ENCODE results near the gene PPP2R1B.

The PPP2R1B gene

GRCh38 chr11:111745719-111746504, 20.3 kb downstream of the PPP2R1B start:
- no peak for DNase-seq

GRCh38 chr11:111743700-111744099, 22.5 kb downstream of the PPP2R1B start:
- DNase-seq, result no peak

- no peak for DNase-seq
Measured at GRCh38 chr11:111741751-111742150, 24.4 kb downstream of the PPP2R1B start.

- DNase-seq, result no peak
Measured at GRCh38 chr11:111739299-111739698, 26.9 kb downstream of the PPP2R1B start.

GRCh38 chr11:111737444-111738210, 28.6 kb downstream of the PPP2R1B start:
- no peak for DNase-seq

- no peak for DNase-seq
Measured at GRCh38 chr11:111736621-111737443, 29.4 kb downstream of the PPP2R1B start.

- no peak for DNase-seq
Measured at GRCh38 chr11:111736181-111736590, 30.0 kb downstream of the PPP2R1B start.

- no peak for DNase-seq
Measured at GRCh38 chr11:111735262-111736116, 30.7 kb downstream of the PPP2R1B start.

GRCh38 chr11:111734954-111735261, 31.3 kb downstream of the PPP2R1B start:
- DNase-seq, result no peak

GRCh38 chr11:111734101-111734953, 31.9 kb downstream of the PPP2R1B start:
- DNase-seq, result no peak

GRCh38 chr11:111733611-111734088, 32.5 kb downstream of the PPP2R1B start:
- no peak for DNase-seq

GRCh38 chr11:111733016-111733415, 33.2 kb downstream of the PPP2R1B start:
- no peak for DNase-seq

GRCh38 chr11:111731821-111732220, 34.4 kb downstream of the PPP2R1B start:
- DNase-seq, result no peak

GRCh38 chr11:111730871-111731591, 35.2 kb downstream of the PPP2R1B start:
- no peak for DNase-seq

GRCh38 chr11:111729831-111730311, 36.3 kb downstream of the PPP2R1B start:
- no peak for DNase-seq

- no peak for DNase-seq
Measured at GRCh38 chr11:111729071-111729830, 36.9 kb downstream of the PPP2R1B start.

- no peak for DNase-seq
Measured at GRCh38 chr11:111727431-111727830, 38.8 kb downstream of the PPP2R1B start.

GRCh38 chr11:111726301-111726713, 39.9 kb downstream of the PPP2R1B start:
- no peak for DNase-seq

GRCh38 chr11:111725621-111726020, 40.6 kb downstream of the PPP2R1B start:
- DNase-seq, result no peak

All from activated CD4-positive, alpha-beta T cell treated with anti-CD3 and anti-CD28 coated beads, Interleukin-2, Interleukin-6, amounts not matched to agents 100 ng/mL and 50 ng/mL, durations not matched to agents 16 hours and 8 hours (primary cell).